T-helper 2 cell treated with Interferon-gamma antibody and Interleukin-4, amounts not matched to agents 5 μg/mL and 100 μg/mL, for 36 hours (primary cell): Measurements from ENCODE around the gene RNU6-7.

ENCODE experiments used
- DNase-seq: peaks from one replicate; pipeline ENCODE4 v3.0.0; 2021; ENCODE audit warnings: low spot score
- H3K27ac Mint-ChIP-seq: one replicate; pipeline ENCODE4 v1.8.0; 2021; ENCODE audit warnings: mild to moderate bottlenecking, mixed read lengths
- H3K27me3 Mint-ChIP-seq: one replicate; pipeline ENCODE4 v1.8.0; 2021; ENCODE audit warnings: low read depth, mixed read lengths
- H3K36me3 Mint-ChIP-seq: one replicate; pipeline ENCODE4 v1.8.0; 2021; ENCODE audit warnings: low read depth, mixed read lengths
- H3K4me1 Mint-ChIP-seq: one replicate; pipeline ENCODE4 v1.8.0; 2021; ENCODE audit warnings: low read depth, mixed read lengths
- H3K4me3 Mint-ChIP-seq: one replicate; pipeline ENCODE4 v1.8.0; 2022; ENCODE audit warnings: mild to moderate bottlenecking, moderate library complexity, mixed read lengths
- H3K9me3 Mint-ChIP-seq: one replicate; pipeline ENCODE4 v1.8.0; 2021; ENCODE audit warnings: mixed read lengths

Gene RNU6-7

DNA sequence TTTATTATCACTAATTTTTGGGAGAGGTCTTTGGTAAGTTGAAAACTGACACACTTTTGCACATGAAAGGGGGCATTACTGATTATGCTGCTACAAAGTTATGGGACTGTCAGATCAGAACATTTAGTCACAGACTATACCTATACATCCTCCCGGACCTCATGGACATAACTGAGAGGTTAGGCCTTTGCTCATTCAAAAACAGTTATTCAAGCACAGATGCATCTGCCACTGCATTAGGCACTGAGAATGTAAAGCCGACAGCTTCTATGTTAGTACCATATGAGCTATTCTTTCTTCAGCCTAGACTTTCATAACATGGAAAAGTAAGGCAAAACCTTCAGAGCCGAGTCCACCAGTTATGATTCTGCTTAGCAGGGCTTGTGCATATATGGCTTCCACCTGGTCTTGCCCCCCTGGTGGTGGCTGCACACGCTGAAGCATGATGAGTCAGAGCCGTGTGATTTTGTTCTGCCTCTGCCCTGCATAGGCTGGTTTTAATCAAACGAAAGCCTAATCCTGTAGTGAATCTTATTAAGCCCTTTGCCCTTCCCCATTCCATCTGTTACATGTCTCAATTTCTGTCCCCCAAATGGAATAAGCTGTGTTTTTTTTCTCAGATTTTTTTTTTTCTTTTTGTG lies 23.0 kb downstream of the RNU6-7 start:
- Mint-ChIP-seq H3K27me3 (peaks cover 10% of the 10 kb centered on the region), H3K27ac (no peak overlapping the region), H3K4me3 (no peak overlapping the region), H3K9me3 (no peaks in the 10 kb centered on the region), H3K4me1 (no peaks in the 10 kb centered on the region), H3K36me3 (no peaks in the 10 kb centered on the region)
- DNase-seq: no peak

DNA sequence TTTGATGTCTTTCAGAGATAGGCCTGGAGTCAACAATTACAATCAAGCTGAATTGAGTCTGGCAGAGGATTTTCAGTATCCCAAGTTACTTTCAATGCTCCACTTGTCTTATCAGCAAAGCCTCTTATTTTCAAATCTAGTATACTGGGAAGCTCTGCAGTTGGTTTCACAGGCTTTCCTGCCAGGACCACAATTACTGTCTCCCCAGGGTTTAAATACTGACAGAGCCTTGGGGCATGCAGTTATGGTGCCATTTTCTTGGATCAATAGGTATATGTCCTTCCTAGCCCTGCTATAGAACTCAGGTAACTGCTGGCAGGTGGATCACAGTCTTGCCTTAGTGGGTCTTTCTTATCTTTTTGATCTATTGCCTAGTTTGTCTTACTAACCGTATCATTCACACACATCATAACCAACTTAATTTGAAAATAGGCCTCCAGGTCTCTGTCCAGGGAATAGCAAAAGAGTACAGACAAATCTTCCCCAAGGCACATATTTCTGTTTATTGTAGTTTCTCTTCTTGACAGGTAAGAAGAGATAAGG lies 23.6 kb downstream of the RNU6-7 start:
- Mint-ChIP-seq H3K36me3 (no peaks in the 10 kb centered on the region), H3K27me3 (peaks cover 11% of the 10 kb centered on the region), H3K4me1 (no peaks in the 10 kb centered on the region), H3K27ac (no peak overlapping the region), H3K4me3 (no peak overlapping the region), H3K9me3 (no peaks in the 10 kb centered on the region)
- DNase-seq: no peak

DNA sequence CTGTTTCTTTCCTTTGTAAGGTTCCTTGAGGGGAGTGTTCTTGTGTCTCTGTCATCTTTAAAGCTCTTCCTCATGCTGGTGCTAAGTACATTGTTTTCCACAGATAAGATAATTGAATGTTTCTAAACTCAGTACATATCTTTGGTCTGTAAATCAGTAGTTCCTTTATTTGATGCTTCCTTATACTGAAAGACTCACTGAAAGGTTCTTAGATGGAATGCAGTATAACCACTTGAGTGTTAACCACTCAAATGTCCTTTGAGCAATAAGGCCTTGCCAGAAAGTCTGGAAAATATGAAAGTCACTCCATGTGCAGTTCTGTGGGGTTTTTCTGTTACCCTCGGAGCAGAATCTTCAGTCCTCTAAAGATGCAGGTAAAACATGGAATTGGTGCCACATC lies 24.2 kb downstream of the RNU6-7 start:
- Mint-ChIP-seq H3K36me3 (no peaks in the 10 kb centered on the region), H3K9me3 (no peaks in the 10 kb centered on the region), H3K27me3 (peaks cover 13% of the 10 kb centered on the region), H3K4me1 (no peaks in the 10 kb centered on the region), H3K27ac (no peak overlapping the region), H3K4me3 (no peak overlapping the region)
- DNase-seq: no peak

DNA sequence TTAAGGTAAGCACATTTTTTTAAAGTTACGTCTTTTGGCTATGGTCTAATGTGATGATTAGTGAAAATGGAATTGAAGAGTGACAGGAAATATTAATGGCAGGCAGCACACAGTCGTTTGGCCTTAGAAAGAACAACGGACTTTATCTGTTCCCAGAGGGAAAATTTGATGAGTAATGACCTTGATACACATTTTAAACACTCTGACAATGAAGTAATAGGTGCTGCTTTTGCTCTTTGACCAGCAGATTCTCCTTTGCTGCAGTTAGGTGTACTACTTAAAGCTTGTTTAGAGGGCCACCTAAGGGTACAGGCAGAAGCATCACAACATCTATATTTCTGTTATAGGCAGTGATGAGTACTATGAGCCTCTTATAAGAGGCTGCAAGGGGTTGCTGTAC lies 28.3 kb downstream of the RNU6-7 start:
- H3K27ac Mint-ChIP-seq: no peak overlapping the region
- H3K4me1 Mint-ChIP-seq: peaks cover 10% of the 10 kb centered on the region
- peaks cover 8% of the 10 kb centered on the region for H3K27me3 Mint-ChIP-seq
- H3K36me3 Mint-ChIP-seq: no peaks in the 10 kb centered on the region
- H3K4me3 Mint-ChIP-seq: no peak overlapping the region
- H3K9me3 Mint-ChIP-seq: no peaks in the 10 kb centered on the region
- no peak for DNase-seq

DNA sequence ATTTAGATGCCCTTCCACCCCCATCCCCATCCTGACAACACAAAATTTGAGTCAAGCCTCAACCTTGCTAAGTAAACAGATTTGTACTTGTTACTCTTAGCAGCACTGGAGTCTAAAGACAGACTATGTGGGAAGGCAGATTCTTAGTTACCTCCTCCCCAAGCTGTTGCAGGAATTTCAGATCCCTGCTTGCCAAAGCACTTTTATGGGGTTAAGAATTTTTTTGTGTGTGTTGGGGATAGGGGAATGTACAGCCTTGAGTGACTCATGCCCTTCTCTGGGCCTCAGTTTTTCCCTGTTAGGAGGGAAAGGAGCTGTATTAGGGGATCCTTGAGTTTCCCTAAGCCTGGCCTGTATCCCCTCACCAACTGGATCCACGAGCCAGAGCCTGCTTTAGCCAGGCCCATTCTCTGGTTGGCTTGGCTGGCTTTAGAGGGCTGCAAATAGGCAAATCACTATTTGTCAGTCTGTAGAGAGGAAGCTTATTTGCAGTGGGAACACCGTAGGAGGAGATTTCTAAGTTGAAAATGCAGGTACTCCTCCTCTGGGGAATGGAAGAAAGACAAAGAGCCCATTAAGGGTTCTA lies 28.9 kb downstream of the RNU6-7 start:
- Mint-ChIP-seq H3K27me3 (peaks cover 8% of the 10 kb centered on the region), H3K27ac (no peak overlapping the region), H3K4me3 (no peak overlapping the region), H3K4me1 (peaks cover 10% of the 10 kb centered on the region), H3K36me3 (no peaks in the 10 kb centered on the region), H3K9me3 (no peaks in the 10 kb centered on the region)
- DNase-seq: no peak

DNA sequence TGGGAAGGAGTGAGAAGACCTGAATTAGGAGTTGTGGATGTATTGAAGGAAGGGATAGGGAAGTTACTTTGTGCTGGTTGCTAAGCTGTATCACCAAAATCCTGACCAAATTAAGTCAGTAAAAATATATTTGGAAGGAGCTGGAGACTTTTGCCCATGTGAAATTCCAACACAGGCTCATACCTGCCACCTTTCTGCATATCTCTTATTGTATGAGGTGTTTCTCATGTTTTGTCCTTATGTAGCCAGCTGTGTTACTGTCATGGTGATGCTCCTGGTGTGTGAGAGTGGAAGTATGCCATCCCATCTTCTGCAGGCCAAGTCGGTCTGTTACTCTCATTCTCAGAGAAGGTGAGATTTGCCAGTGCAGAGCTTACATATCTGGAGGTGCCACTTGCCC lies 30.6 kb downstream of the RNU6-7 start:
- DNase-seq: no peak
- Mint-ChIP-seq H3K36me3 (no peaks in the 10 kb centered on the region), H3K4me1 (peaks cover 10% of the 10 kb centered on the region), H3K4me3 (no peak overlapping the region), H3K9me3 (no peaks in the 10 kb centered on the region), H3K27me3 (peaks cover 10% of the 10 kb centered on the region), H3K27ac (no peak overlapping the region)

DNA sequence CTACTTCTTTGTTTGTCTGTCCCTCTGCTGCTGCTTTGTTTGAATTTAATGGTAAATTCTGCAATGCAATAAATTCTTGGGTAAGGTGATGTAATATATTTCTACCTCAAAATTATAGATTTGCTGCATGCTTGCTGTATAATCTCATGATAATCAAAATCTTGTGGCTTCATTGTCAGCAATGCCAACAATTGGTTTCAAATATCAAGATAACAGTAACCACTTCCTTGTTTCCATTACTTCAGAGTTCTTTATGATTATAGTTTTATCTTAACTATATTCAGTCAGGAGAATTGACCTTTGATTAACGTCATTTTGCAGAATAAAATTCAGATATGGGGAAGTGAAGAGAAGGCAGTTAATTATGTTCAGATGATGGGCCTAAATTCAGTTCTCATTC lies 31.4 kb downstream of the RNU6-7 start:
- peaks cover 10% of the 10 kb centered on the region for H3K4me1 Mint-ChIP-seq
- DNase-seq: no peak
- H3K9me3 Mint-ChIP-seq: no peaks in the 10 kb centered on the region
- H3K27ac Mint-ChIP-seq: no peak overlapping the region
- no peak overlapping the region for H3K4me3 Mint-ChIP-seq
- H3K27me3 Mint-ChIP-seq: peaks cover 13% of the 10 kb centered on the region
- H3K36me3 Mint-ChIP-seq: no peaks in the 10 kb centered on the region

DNA sequence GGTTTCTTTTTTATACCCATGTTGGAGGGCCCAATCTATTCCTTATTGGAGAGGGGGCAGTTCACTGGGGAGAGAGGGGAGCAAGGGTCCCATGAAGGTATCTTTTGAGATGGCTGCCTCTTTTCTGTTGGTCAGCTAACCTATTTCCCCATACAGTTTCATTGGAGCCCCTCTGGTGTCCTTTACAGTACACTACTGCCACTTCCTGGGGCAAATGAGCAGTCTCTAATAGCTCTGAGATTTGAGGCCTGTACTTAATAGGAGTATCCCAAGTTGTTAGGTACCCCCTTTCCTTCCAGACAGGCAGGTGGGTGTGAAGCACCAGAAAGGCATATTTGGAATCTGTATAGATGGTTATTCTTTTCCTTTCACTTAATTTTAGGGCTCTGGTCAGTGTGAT lies 42.6 kb downstream of the RNU6-7 start:
- peaks cover 2% of the 10 kb centered on the region for H3K27me3 Mint-ChIP-seq
- no peak for DNase-seq
- H3K4me1 Mint-ChIP-seq: no peaks in the 10 kb centered on the region
- H3K27ac Mint-ChIP-seq: no peak overlapping the region
- no peaks in the 10 kb centered on the region for H3K36me3 Mint-ChIP-seq
- no peaks in the 10 kb centered on the region for H3K9me3 Mint-ChIP-seq
- H3K4me3 Mint-ChIP-seq: no peak overlapping the region

DNA sequence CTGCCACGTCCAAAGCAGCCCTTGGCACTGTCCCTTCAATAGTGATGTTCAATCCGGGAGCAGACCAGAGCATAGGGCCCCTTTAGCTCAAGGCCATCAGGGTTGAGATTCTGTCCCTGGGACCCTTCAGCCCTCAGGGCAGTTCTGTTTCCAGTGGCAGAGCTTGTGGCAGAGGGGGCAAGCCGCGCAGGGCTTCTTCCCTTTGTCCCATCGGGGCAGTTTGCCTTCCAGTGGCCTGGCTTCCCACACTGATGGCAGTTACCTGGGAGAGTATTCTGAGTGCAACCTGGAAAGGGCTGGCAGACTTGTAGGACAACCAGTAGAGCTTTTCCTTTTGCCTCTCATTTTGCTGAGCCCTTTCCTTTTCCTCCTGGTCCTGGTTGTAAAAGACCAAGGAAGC lies 44.9 kb downstream of the RNU6-7 start:
- H3K27me3 Mint-ChIP-seq: no peaks in the 10 kb centered on the region

DNA sequence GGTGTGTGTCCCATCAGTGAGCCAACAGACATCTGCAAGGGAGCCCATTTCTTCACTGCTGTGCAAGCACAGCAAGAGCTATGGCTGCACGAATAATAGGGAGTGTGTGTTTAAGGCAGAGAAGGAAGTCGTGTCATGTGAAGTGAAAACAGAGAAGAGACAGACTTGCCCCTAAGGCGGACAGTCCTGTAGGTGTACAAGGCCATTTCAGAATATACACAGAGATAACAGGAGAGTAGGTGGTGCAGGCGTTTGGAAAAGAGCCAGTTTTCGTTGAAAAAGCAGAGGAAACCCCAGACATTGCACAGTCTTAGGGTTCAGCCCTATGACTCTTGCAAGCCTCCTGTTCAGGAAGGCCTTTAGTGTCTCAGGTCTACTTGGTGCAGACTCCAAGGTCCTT lies 47.5 kb downstream of the RNU6-7 start:
- H3K27me3 Mint-ChIP-seq: no peaks in the 10 kb centered on the region
- no peaks in the 10 kb centered on the region for H3K9me3 Mint-ChIP-seq
- H3K4me1 Mint-ChIP-seq: no peaks in the 10 kb centered on the region
- no peak for DNase-seq
- H3K27ac Mint-ChIP-seq: no peak overlapping the region
- no peak overlapping the region for H3K4me3 Mint-ChIP-seq
- H3K36me3 Mint-ChIP-seq: no peaks in the 10 kb centered on the region

More for the DNA sequence above, 44.9 kb downstream of the RNU6-7 start:
- no peak for DNase-seq
- H3K36me3 Mint-ChIP-seq: no peaks in the 10 kb centered on the region
- no peak overlapping the region for H3K27ac Mint-ChIP-seq
- H3K4me1 Mint-ChIP-seq: no peaks in the 10 kb centered on the region
- H3K9me3 Mint-ChIP-seq: no peaks in the 10 kb centered on the region
- H3K4me3 Mint-ChIP-seq: no peak overlapping the region

DNA sequence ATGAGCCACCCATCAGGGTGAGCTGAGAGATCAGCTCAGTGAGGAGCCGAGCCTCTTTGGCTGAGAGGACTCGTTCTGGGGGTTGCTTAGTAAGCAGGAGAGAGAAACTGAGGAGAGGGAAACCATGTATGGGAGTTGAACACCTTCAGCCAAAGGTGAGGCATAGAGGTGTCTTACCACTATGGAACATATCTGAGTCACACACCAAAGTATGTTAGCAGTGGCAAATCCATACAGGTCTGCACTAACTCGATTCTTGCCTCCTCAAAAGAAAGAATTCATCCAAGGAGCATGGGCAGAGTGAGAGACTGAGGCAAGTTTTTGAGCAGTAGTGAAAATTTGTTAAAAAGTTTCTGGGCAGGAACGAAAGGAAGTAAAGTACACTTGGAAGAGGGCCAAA lies 47.9 kb downstream of the RNU6-7 start:
- DNase-seq: no peak
- no peaks in the 10 kb centered on the region for H3K36me3 Mint-ChIP-seq
- no peak overlapping the region for H3K27ac Mint-ChIP-seq
- H3K4me3 Mint-ChIP-seq: no peak overlapping the region
- no peaks in the 10 kb centered on the region for H3K9me3 Mint-ChIP-seq
- no peaks in the 10 kb centered on the region for H3K27me3 Mint-ChIP-seq
- H3K4me1 Mint-ChIP-seq: no peaks in the 10 kb centered on the region

DNA sequence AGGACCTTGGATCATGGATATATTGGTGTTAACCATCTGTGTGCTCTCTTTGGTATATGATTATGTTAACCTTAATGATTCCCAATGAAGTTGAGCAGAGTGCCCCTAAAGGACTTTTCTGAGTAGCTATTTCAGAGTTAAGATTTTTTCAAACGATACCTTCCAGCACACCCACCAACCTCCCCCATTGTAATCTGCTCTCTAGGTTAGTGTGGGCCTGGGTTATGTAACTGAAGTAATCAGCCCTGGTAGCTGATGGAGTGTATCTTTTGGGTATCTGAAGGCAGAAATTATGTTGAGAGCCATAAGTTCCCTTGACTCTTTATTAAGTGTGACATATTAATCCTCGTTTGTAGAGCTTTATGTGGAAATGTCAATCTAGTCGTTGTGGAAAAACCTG lies 48.8 kb downstream of the RNU6-7 start:
- Mint-ChIP-seq H3K27me3 (no peaks in the 10 kb centered on the region), H3K4me3 (no peak overlapping the region), H3K4me1 (no peaks in the 10 kb centered on the region), H3K9me3 (no peaks in the 10 kb centered on the region), H3K27ac (no peak overlapping the region), H3K36me3 (no peaks in the 10 kb centered on the region)
- DNase-seq: no peak

DNA sequence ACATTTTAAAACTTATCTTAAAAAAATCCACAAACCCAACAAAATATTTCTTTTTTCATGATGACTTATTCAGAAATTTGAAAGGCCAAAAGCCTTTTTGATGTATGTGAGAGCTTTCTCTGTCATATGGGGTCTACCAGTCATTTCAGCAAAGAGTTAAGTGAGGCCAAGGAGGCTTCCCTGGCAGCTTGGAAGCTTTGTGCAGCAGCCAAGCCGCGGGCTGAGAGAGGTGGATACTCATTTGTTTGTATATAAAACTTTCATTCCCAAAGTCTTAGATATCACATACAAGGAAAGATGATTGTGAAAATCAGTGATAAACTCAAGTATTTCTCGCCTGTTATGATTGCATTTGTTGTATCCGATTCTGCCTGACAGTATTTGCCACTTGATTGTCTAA lies 49.7 kb downstream of the RNU6-7 start:
- H3K9me3 Mint-ChIP-seq: no peaks in the 10 kb centered on the region
- no peak overlapping the region for H3K27ac Mint-ChIP-seq
- no peaks in the 10 kb centered on the region for H3K36me3 Mint-ChIP-seq
- no peak for DNase-seq
- H3K4me3 Mint-ChIP-seq: no peak overlapping the region
- no peaks in the 10 kb centered on the region for H3K27me3 Mint-ChIP-seq
- H3K4me1 Mint-ChIP-seq: no peaks in the 10 kb centered on the region
